ENCODE results near the gene TGFA.

DNA sequence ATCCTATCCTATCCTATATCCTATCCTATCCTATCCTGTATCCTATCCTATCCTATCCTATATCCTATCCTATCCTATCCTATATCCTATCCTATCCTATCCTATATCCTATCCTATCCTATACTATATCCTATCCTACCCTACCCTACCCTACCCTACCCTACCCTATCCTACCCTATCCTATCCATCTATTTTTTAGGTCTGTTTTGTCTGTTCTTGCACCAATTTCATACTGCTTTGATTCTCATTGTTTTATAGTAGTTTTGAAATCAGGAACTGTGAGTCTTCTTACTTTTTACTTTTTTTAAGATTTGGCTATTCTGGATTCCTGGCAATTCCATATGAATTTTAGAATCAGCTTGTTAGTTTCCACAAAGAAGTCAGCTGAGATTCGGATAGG, 118.5 kb downstream of the TGFA start:
- no peak for TF ChIP-seq BHLHE40 (IDR thresholded peaks at IDR 0.05; ENCODE audit: borderline replicate concordance)
- no peak for TF ChIP-seq PKNOX1 (IDR thresholded peaks at IDR 0.05)
- TF ChIP-seq FOXA1 (IDR thresholded peaks at IDR 0.05): no peak
- no peak for TF ChIP-seq SP1 (IDR thresholded peaks at IDR 0.05)
- TF ChIP-seq SUZ12 (IDR thresholded peaks at IDR 0.05): no peak
- no peak for TF ChIP-seq ELF4 (IDR thresholded peaks at IDR 0.05)
- no peak for TF ChIP-seq HDGF (IDR thresholded peaks at IDR 0.05; ENCODE audit: borderline replicate concordance)
- TF ChIP-seq FOXK2 (IDR thresholded peaks at IDR 0.05): no peak
- TF ChIP-seq FOXM1 (IDR thresholded peaks at IDR 0.05; ENCODE audit: borderline replicate concordance): no peak
- no peak for TF ChIP-seq CTBP1 (IDR thresholded peaks at IDR 0.05; ENCODE audit: borderline replicate concordance)
- TF ChIP-seq L3MBTL2 (conservative IDR thresholded peaks at IDR 0.05): no peak
- TF ChIP-seq TARDBP (IDR thresholded peaks at IDR 0.05): no peak

Measured in HEK293T (cell line).